NT2/D1 (cell line): Measurements from ENCODE around the gene SDF4.

Source experiments
- SUZ12 ChIP-seq: IDR thresholded peaks from 2 replicates; pipeline ENCODE4 v1.6.1; 2011; ENCODE audit not compliant: insufficient read length, insufficient read depth; ENCODE audit errors: extremely low read depth
- YY1 ChIP-seq: IDR thresholded peaks from 2 replicates; pipeline ENCODE4 v1.6.1; 2011; ENCODE audit not compliant: insufficient read length, insufficient read depth
- ZNF274 ChIP-seq: IDR thresholded peaks from 2 replicates; pipeline ENCODE4 v1.6.1; 2011; ENCODE audit warnings: mild to moderate bottlenecking, low read depth, low read length

DNA sequence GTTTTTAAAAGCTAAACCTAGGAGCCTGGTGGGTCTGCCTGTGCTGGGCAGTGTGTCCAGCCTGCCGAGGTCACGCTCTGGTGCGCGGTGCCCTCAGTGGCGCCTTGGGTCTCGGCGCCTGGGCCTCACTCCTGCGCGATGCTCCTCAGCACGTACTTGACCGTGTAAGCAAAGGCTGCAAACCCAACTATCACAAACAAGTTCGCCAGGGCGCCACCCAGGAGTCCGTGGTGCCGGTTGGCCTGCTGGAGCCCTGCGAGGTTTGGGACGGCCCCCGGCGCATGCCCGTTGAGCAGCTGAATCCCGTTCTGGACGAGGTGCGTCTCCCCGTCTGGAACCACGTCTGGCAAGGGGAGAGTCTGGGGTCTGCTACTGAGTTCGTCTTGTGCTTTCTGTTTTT, 23.3 kb upstream of the SDF4 start:
- TF ChIP-seq SUZ12 (no peak), YY1 (no peak), ZNF274 (no peak)
